Stomach (tissue), 4 donors: ENCODE data around the gene NPHP4.

Experiments used
- EP300 ChIP-seq: sonication (generic); formaldehyde crosslinking; IDR thresholded peaks from one replicate; pipeline ENCODE4 v1.6.1; 2017; ENCODE audit warnings: antibody characterized with exemption
- TF ChIP-seq, protein P1 (sequence below), 7 experiments: fragments of 450-650 bp in 4 of 7; fragments of 200-600 bp in 3 of 7; sonication (generic) in 3 of 7; IDR thresholded peaks; one replicate each; pipeline ENCODE4 v1.5.1; 2016 to 2019; ENCODE audit warnings: antibody characterized with exemption in 7 of 7, control low read depth in 2 of 7, mild to moderate bottlenecking in 1 of 7

DNA sequence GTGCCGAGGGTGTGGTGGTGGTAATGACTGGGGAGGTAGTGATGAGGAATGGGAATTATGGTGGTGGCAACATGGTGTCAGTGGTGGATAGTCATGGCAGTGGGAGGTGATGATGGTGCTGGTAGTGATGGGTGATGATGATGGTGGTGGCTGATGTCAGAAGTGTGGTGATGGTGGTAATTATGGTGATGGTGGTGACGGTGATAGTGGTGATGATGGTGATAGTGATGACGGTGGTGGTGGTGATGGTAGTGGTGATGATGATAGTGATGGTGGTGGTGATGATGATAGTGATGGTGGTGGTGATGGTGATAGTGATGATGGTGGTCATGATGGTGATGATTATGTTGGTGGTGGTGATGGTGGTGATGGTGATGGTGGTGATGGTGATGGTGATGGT, 162.8 kb downstream of the NPHP4 start:
- TF ChIP-seq, protein P1, sequence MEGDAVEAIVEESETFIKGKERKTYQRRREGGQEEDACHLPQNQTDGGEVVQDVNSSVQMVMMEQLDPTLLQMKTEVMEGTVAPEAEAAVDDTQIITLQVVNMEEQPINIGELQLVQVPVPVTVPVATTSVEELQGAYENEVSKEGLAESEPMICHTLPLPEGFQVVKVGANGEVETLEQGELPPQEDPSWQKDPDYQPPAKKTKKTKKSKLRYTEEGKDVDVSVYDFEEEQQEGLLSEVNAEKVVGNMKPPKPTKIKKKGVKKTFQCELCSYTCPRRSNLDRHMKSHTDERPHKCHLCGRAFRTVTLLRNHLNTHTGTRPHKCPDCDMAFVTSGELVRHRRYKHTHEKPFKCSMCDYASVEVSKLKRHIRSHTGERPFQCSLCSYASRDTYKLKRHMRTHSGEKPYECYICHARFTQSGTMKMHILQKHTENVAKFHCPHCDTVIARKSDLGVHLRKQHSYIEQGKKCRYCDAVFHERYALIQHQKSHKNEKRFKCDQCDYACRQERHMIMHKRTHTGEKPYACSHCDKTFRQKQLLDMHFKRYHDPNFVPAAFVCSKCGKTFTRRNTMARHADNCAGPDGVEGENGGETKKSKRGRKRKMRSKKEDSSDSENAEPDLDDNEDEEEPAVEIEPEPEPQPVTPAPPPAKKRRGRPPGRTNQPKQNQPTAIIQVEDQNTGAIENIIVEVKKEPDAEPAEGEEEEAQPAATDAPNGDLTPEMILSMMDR (IDR thresholded peaks at IDR 0.05): no peak
- TF ChIP-seq EP300: no peak
